ENCODE measurements around the gene RRAS. TPM values are rescaled to one million over a fixed set of nuclear protein-coding genes. Genes with fewer than 3 reads are reported as not detected.

The RRAS gene
- total and polyA plus RNA-seq, 9 donors = 15.3 to 36.4 (median 31.4) TPM

- H3K36me3 ChIP-seq (ENCODE audit: control insufficient read depth, insufficient read depth, low read length) = peaks cover 73% of the 10 kb centered on the region
- no peak for DNase-seq
- no peak overlapping the region for H3K4me3 ChIP-seq (ENCODE audit: low read length)
- H3K27ac ChIP-seq (ENCODE audit: low read length) = no peak overlapping the region
- peaks cover 43% of the 10 kb centered on the region for H3K4me1 ChIP-seq (ENCODE audit: control insufficient read depth, insufficient read depth, low read length)
- no peaks in the 10 kb centered on the region for H3K9me3 ChIP-seq (replicated peaks; ENCODE audit: control insufficient read depth, low read depth, low read length)
- peaks cover 12% of the 10 kb centered on the region for H3K27me3 ChIP-seq (ENCODE audit: control insufficient read depth, insufficient read depth, low read length)
- 87% methylated on average over 13 of the region's 13 CpGs for WGBS (ENCODE audit: insufficient coverage)
Observed at GRCh38 chr19:49684983-49685553, 45.1 kb upstream of the RRAS start.

- WGBS (ENCODE audit: insufficient coverage) = 78% methylated on average over 34 of the region's 35 CpGs
- no peak for DNase-seq
- Histone ChIP-seq H3K4me3 (ENCODE audit: low read length) (no peak overlapping the region), H3K36me3 (ENCODE audit: control insufficient read depth, insufficient read depth, low read length) (peaks cover 73% of the 10 kb centered on the region), H3K9me3 (replicated peaks; ENCODE audit: control insufficient read depth, low read depth, low read length) (no peaks in the 10 kb centered on the region), H3K4me1 (ENCODE audit: control insufficient read depth, insufficient read depth, low read length) (peaks cover 43% of the 10 kb centered on the region), H3K27ac (ENCODE audit: low read length) (no peak overlapping the region), H3K27me3 (ENCODE audit: control insufficient read depth, insufficient read depth, low read length) (peaks cover 5% of the 10 kb centered on the region)
Observed at GRCh38 chr19:49684251-49684982, 44.5 kb upstream of the RRAS start.

- Histone ChIP-seq H3K27me3 (ENCODE audit: control insufficient read depth, insufficient read depth, low read length) (no peaks in the 10 kb centered on the region), H3K4me3 (ENCODE audit: low read length) (no peak overlapping the region), H3K27ac (ENCODE audit: low read length) (no peak overlapping the region), H3K4me1 (ENCODE audit: control insufficient read depth, insufficient read depth, low read length) (peaks cover 43% of the 10 kb centered on the region), H3K9me3 (replicated peaks; ENCODE audit: control insufficient read depth, low read depth, low read length) (no peaks in the 10 kb centered on the region), H3K36me3 (ENCODE audit: control insufficient read depth, insufficient read depth, low read length) (peaks cover 70% of the 10 kb centered on the region)
- no peak for DNase-seq
- 88% methylated on average over 18 of the region's 18 CpGs for WGBS (ENCODE audit: insufficient coverage)
Observed at GRCh38 chr19:49683814-49684250, 43.9 kb upstream of the RRAS start.

- peaks cover 50% of the 10 kb centered on the region for H3K4me1 ChIP-seq (ENCODE audit: control insufficient read depth, insufficient read depth, low read length)
- H3K27me3 ChIP-seq (ENCODE audit: control insufficient read depth, insufficient read depth, low read length) = no peaks in the 10 kb centered on the region
- H3K36me3 ChIP-seq (ENCODE audit: control insufficient read depth, insufficient read depth, low read length) = peaks cover 60% of the 10 kb centered on the region
- no peak for DNase-seq
- H3K4me3 ChIP-seq (ENCODE audit: low read length) = no peak overlapping the region
- H3K9me3 ChIP-seq (replicated peaks; ENCODE audit: control insufficient read depth, low read depth, low read length) = no peaks in the 10 kb centered on the region
- H3K27ac ChIP-seq (ENCODE audit: low read length) = no peak overlapping the region
- WGBS (ENCODE audit: insufficient coverage) = 90% methylated on average over 3 of the region's 8 CpGs
Observed at GRCh38 chr19:49682274-49682673, 42.3 kb upstream of the RRAS start.

GRCh38 chr19:49681830-49682229 is 41.9 kb upstream of the RRAS start:
- no peak overlapping the region for H3K27ac ChIP-seq (ENCODE audit: low read length)
- peaks cover 45% of the 10 kb centered on the region for H3K4me1 ChIP-seq (ENCODE audit: control insufficient read depth, insufficient read depth, low read length)
- no peak for DNase-seq
- H3K9me3 ChIP-seq (replicated peaks; ENCODE audit: control insufficient read depth, low read depth, low read length) = no peaks in the 10 kb centered on the region
- H3K4me3 ChIP-seq (ENCODE audit: low read length) = no peak overlapping the region
- H3K27me3 ChIP-seq (ENCODE audit: control insufficient read depth, insufficient read depth, low read length) = no peaks in the 10 kb centered on the region
- WGBS (ENCODE audit: insufficient coverage) = 94% methylated on average over 13 of the region's 19 CpGs
- peaks cover 55% of the 10 kb centered on the region for H3K36me3 ChIP-seq (ENCODE audit: control insufficient read depth, insufficient read depth, low read length)

- WGBS (ENCODE audit: insufficient coverage) = 25% methylated on average over 27 of the region's 40 CpGs
- Histone ChIP-seq H3K4me3 (ENCODE audit: low read length) (peak overlapping the region; percentile 0), H3K36me3 (ENCODE audit: control insufficient read depth, insufficient read depth, low read length) (peaks cover 46% of the 10 kb centered on the region), H3K27ac (ENCODE audit: low read length) (peak overlapping the region; percentile 89), H3K27me3 (ENCODE audit: control insufficient read depth, insufficient read depth, low read length) (no peaks in the 10 kb centered on the region), H3K4me1 (ENCODE audit: control insufficient read depth, insufficient read depth, low read length) (peaks cover 42% of the 10 kb centered on the region), H3K9me3 (replicated peaks; ENCODE audit: control insufficient read depth, low read depth, low read length) (no peaks in the 10 kb centered on the region)
- peak; percentile 95 for DNase-seq
Observed at GRCh38 chr19:49680421-49681351, 40.7 kb upstream of the RRAS start.

- DNase-seq = no peak
- Histone ChIP-seq H3K9me3 (replicated peaks; ENCODE audit: control insufficient read depth, low read depth, low read length) (no peaks in the 10 kb centered on the region), H3K4me1 (ENCODE audit: control insufficient read depth, insufficient read depth, low read length) (peaks cover 41% of the 10 kb centered on the region), H3K27ac (ENCODE audit: low read length) (peak overlapping the region; percentile 89), H3K36me3 (ENCODE audit: control insufficient read depth, insufficient read depth, low read length) (peaks cover 40% of the 10 kb centered on the region), H3K4me3 (ENCODE audit: low read length) (peak overlapping the region; percentile 0), H3K27me3 (ENCODE audit: control insufficient read depth, insufficient read depth, low read length) (no peaks in the 10 kb centered on the region)
- 49% methylated on average over 4 of the region's 10 CpGs for WGBS (ENCODE audit: insufficient coverage)
Observed at GRCh38 chr19:49679771-49680413, 39.9 kb upstream of the RRAS start.

GRCh38 chr19:49678985-49679770 is 39.2 kb upstream of the RRAS start:
- 92% methylated on average over 1 of the region's 12 CpGs for WGBS (ENCODE audit: insufficient coverage)
- Histone ChIP-seq H3K27ac (ENCODE audit: low read length) (peak overlapping the region; percentile 89), H3K27me3 (ENCODE audit: control insufficient read depth, insufficient read depth, low read length) (no peaks in the 10 kb centered on the region), H3K36me3 (ENCODE audit: control insufficient read depth, insufficient read depth, low read length) (peaks cover 32% of the 10 kb centered on the region), H3K4me1 (ENCODE audit: control insufficient read depth, insufficient read depth, low read length) (peaks cover 41% of the 10 kb centered on the region), H3K4me3 (ENCODE audit: low read length) (no peak overlapping the region), H3K9me3 (replicated peaks; ENCODE audit: control insufficient read depth, low read depth, low read length) (no peaks in the 10 kb centered on the region)
- peak; percentile 73 for DNase-seq

- peaks cover 41% of the 10 kb centered on the region for H3K4me1 ChIP-seq (ENCODE audit: control insufficient read depth, insufficient read depth, low read length)
- 1% methylated on average over 8 of the region's 21 CpGs for WGBS (ENCODE audit: insufficient coverage)
Observed at GRCh38 chr19:49677901-49678674, 38.1 kb upstream of the RRAS start.

More at GRCh38 chr19:49677901-49678674, 38.1 kb upstream of the RRAS start:
- DNase-seq = peak; percentile 87
- peak overlapping the region; percentile 100 for H3K4me3 ChIP-seq (ENCODE audit: low read length)
- H3K36me3 ChIP-seq (ENCODE audit: control insufficient read depth, insufficient read depth, low read length) = peaks cover 23% of the 10 kb centered on the region
- no peaks in the 10 kb centered on the region for H3K27me3 ChIP-seq (ENCODE audit: control insufficient read depth, insufficient read depth, low read length)
- H3K9me3 ChIP-seq (replicated peaks; ENCODE audit: control insufficient read depth, low read depth, low read length) = no peaks in the 10 kb centered on the region
- peak overlapping the region; percentile 99 for H3K27ac ChIP-seq (ENCODE audit: low read length)

Data from muscle of leg (tissue), 11 donors.